Spleen (tissue), 11 donors: Measurements from ENCODE around the gene HFM1. TPM values are rescaled to one million over a fixed set of nuclear protein-coding genes. Genes with fewer than 3 reads are reported as not detected.

Source experiments
- DNase-seq: peaks from one replicate; pipeline ENCODE4 v3.0.0-alpha.2; 2020
- H3K27ac ChIP-seq, 8 donors: fragments of 200-600 bp; sonication (generic) in 7 of 8; 1 replicate in 4 of 8; 2 replicates in 4 of 8; pipeline versions ENCODE4 v1.5.0 to v1.8.0; 2016 to 2021; ENCODE audit warnings: inconsistent platforms in 4 of 8, mild to moderate bottlenecking in 4 of 8, moderate library complexity in 1 of 8
- H3K27me3 ChIP-seq, 7 donors: fragments of 200-600 bp; sonication (generic) in 6 of 7; replicated peaks in 1 of 7; 1 replicate in 4 of 7; 2 replicates in 3 of 7; pipeline versions ENCODE4 v1.5.0 to v1.8.0; 2016 to 2021; ENCODE audit warnings: inconsistent platforms in 3 of 7, mild to moderate bottlenecking in 1 of 7
- H3K36me3 ChIP-seq, 6 donors: fragments of 200-600 bp; sonication (generic) in 5 of 6; 1 replicate in 4 of 6; 2 replicates in 2 of 6; pipeline versions ENCODE4 v1.5.0 to v1.8.0; 2016 to 2021; ENCODE audit warnings: inconsistent platforms in 2 of 6
- H3K4me1 ChIP-seq, 6 donors: fragments of 200-600 bp; sonication (generic) in 5 of 6; 1 replicate in 3 of 6; 2 replicates in 3 of 6; pipeline versions ENCODE4 v1.5.0 to v1.8.0; 2016 to 2021; ENCODE audit warnings: inconsistent platforms in 3 of 6
- H3K4me3 ChIP-seq, 8 donors: fragments of 200-600 bp; sonication (generic) in 7 of 8; 1 replicate in 4 of 8; 2 replicates in 4 of 8; pipeline versions ENCODE4 v1.5.0 to v1.8.0; 2016 to 2021; ENCODE audit warnings: inconsistent platforms in 4 of 8, mild to moderate bottlenecking in 4 of 8, moderate library complexity in 2 of 8
- H3K9me3 ChIP-seq, 8 donors: fragments of 200-600 bp; sonication (generic) in 7 of 8; 1 replicate in 4 of 8; 2 replicates in 4 of 8; pipeline versions ENCODE4 v1.5.0 to v1.8.0; 2016 to 2021; ENCODE audit warnings: inconsistent platforms in 4 of 8
- POLR2A ChIP-seq, 3 donors: fragments of 450-650 bp; IDR thresholded peaks; one replicate each; pipeline ENCODE4 v1.5.1; 2017; ENCODE audit warnings: antibody characterized with exemption in 3 of 3, mild to moderate bottlenecking in 1 of 3
- POLR2AphosphoS5 ChIP-seq, 3 donors: sonication (generic); formaldehyde crosslinking; IDR thresholded peaks; one replicate each; pipeline ENCODE4 v1.5.1; 2017; ENCODE audit warnings: antibody characterized with exemption in 3 of 3
- WGBS, 5 donors: extraction: QIAGEN DNeasy Blood & Tissue Kit in 3 of 5; methylation state at CpG; one replicate each; pipeline versions ENCODE4 v1.1.5 to v1.1.7; 2013 to 2018; 5-methylcytosine and 5-hydroxymethylcytosine counted together
- intact Hi-C: fragments of 100-400 bp; cut with DNase I; formaldehyde crosslinking; loops from one replicate; pipeline ENCODE4 v1.15.0; 2023; ENCODE audit warnings: low total_unique reads
- polyA plus RNA-seq, 3 donors: library from polyadenylated mRNA; stranded (reverse); fragments of 200-250 nt; gene quantifications; one replicate each; pipeline ENCODE4 v1.2.1, GENCODE V29; 2013
- total RNA-seq, 7 donors: library from RNA; depleted of rRNA in 3 of 7; stranded (reverse); fragments of >200 nt in 3 of 7; fragmentation: NEBNext Ultra II Directional in 4 of 7; extraction: Animal tissue kit (Norgen Biotek cat#: 25700) in 4 of 7; gene quantifications; one replicate each; pipeline versions ENCODE4 v1.1.0 to v1.2.1, GENCODE V29; 2016 to 2021
- TF ChIP-seq, protein P1 (sequence below), 11 experiments: fragments of 200-600 bp in 7 of 11; fragments of 450-650 bp in 4 of 11; sonication (generic) in 4 of 11; IDR thresholded peaks in 8 of 11; conservative IDR thresholded peaks in 3 of 11; 1 replicate in 7 of 11; 2 replicates in 4 of 11; pipeline versions ENCODE4 v1.4.0 to v1.8.0; 2016 to 2021; ENCODE audit warnings: antibody characterized with exemption in 11 of 11, inconsistent platforms in 4 of 11, mild to moderate bottlenecking in 1 of 11
- donor health status: healthy with polysubstance abuse.
- donor health status: DM: no; HTN: no; CAD: no; lungs with moderate emphysema.
- donor health status: DM: no; HTN: no; CAD: no.
- donor health status: Bipolar disorder and iron deficiency.
- donor health status: healthy.
- donor health status: DM: no; HTN: no; CAD: no.
- donor health status: DM: yes; HTN: yes; CAD: no.

HFM1 gene
- total and polyA plus RNA-seq, 10 donors = 0.39 to 2.3 (median 0.75) TPM

GRCh38 chr1:91334856-91335255 lies 69.8 kb downstream of the HFM1 start:
- WGBS, 5 donors = 81 to 90% (median 87%) methylated on average over 4 of the region's 4 CpGs
- Histone ChIP-seq H3K27ac (no peak overlapping the region), H3K4me1 (no peaks in the 10 kb centered on the region), H3K36me3 (no peaks in the 10 kb centered on the region), H3K9me3 (peaks cover 0 to 12% (median 7%) of the 10 kb centered on the region in 8 donors), H3K27me3 (no peaks in the 10 kb centered on the region), H3K4me3 (no peak overlapping the region)
- DNase-seq = no peak
- TF ChIP-seq, protein P1, sequence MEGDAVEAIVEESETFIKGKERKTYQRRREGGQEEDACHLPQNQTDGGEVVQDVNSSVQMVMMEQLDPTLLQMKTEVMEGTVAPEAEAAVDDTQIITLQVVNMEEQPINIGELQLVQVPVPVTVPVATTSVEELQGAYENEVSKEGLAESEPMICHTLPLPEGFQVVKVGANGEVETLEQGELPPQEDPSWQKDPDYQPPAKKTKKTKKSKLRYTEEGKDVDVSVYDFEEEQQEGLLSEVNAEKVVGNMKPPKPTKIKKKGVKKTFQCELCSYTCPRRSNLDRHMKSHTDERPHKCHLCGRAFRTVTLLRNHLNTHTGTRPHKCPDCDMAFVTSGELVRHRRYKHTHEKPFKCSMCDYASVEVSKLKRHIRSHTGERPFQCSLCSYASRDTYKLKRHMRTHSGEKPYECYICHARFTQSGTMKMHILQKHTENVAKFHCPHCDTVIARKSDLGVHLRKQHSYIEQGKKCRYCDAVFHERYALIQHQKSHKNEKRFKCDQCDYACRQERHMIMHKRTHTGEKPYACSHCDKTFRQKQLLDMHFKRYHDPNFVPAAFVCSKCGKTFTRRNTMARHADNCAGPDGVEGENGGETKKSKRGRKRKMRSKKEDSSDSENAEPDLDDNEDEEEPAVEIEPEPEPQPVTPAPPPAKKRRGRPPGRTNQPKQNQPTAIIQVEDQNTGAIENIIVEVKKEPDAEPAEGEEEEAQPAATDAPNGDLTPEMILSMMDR (IDR thresholded peaks at IDR 0.05 in 8 of 11, conservative IDR thresholded peaks at IDR 0.05 in 3 of 11) = no peak
- no peak for TF ChIP-seq POLR2A (IDR thresholded peaks at IDR 0.05)
- no peak for TF ChIP-seq POLR2AphosphoS5 (IDR thresholded peaks at IDR 0.05)
- intact Hi-C loops = no loop called here

DNA sequence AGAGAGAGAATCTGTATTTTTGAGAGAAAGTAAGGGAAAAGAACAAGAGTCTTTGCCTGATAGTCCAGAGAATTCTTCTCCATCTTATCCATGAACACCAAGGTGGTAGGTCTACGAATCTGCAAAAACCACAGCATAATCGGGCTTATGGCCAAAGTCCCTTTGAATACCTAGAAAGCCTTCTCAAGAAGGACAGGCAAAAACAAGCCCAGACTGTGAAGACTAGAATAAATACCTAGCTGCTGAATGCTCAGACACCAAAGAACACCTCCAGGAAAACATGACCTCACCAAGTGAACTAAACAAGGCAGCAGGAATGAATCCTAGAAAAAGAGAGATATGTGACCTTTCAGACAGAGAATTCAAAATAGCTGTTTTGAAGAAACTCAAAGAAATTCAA lies 79.2 kb downstream of the HFM1 start:
- no peak for DNase-seq
- intact Hi-C loops = no loop called here
- no peak overlapping the region for H3K27ac ChIP-seq
- H3K4me1 ChIP-seq = no peaks in the 10 kb centered on the region
- TF ChIP-seq POLR2A (IDR thresholded peaks at IDR 0.05) = no peak
- TF ChIP-seq POLR2AphosphoS5 (IDR thresholded peaks at IDR 0.05) = no peak
- WGBS, 5 donors = 91 to 98% (median 95%) methylated on average over 2 of the region's 2 CpGs
- no peak overlapping the region for H3K4me3 ChIP-seq
- no peaks in the 10 kb centered on the region for H3K9me3 ChIP-seq
- no peaks in the 10 kb centered on the region for H3K36me3 ChIP-seq
- no peaks in the 10 kb centered on the region for H3K27me3 ChIP-seq

GRCh38 chr1:91314643-91315042 lies 90.0 kb downstream of the HFM1 start:
- H3K27ac ChIP-seq = no peak overlapping the region
- H3K4me1 ChIP-seq = no peaks in the 10 kb centered on the region
- H3K27me3 ChIP-seq = peaks cover 0 to 3% (median 0%) of the 10 kb centered on the region in 7 donors
- peaks cover 0 to 6% (median 0%) of the 10 kb centered on the region in 8 donors for H3K9me3 ChIP-seq
- no peak for DNase-seq
- H3K36me3 ChIP-seq = no peaks in the 10 kb centered on the region
- no peak overlapping the region for H3K4me3 ChIP-seq
- 70 to 89% (median 79%) methylated on average over 2 of the region's 2 CpGs for WGBS, 5 donors
- intact Hi-C loops = no loop called here
- TF ChIP-seq, protein P1 (IDR thresholded peaks at IDR 0.05 in 8 of 11, conservative IDR thresholded peaks at IDR 0.05 in 3 of 11) = no peak
- TF ChIP-seq POLR2AphosphoS5 (IDR thresholded peaks at IDR 0.05) = no peak
- TF ChIP-seq POLR2A (IDR thresholded peaks at IDR 0.05) = no peak

- peaks cover 0 to 27% (median 19%) of the 10 kb centered on the region in 8 donors for H3K9me3 ChIP-seq
- no peaks in the 10 kb centered on the region for H3K36me3 ChIP-seq
- no peak overlapping the region for H3K27ac ChIP-seq
- peaks cover 0 to 3% (median 0%) of the 10 kb centered on the region in 7 donors for H3K27me3 ChIP-seq
- H3K4me3 ChIP-seq = no peak overlapping the region
- TF ChIP-seq POLR2A (IDR thresholded peaks at IDR 0.05) = no peak
- TF ChIP-seq, protein P1 (IDR thresholded peaks at IDR 0.05 in 8 of 11, conservative IDR thresholded peaks at IDR 0.05 in 3 of 11) = no peak
- intact Hi-C loops = no loop called here
- DNase-seq = no peak
- 67 to 90% (median 82%) methylated on average over 2 of the region's 2 CpGs for WGBS, 5 donors
- H3K4me1 ChIP-seq = no peaks in the 10 kb centered on the region
These were observed 93.0 kb downstream of the HFM1 start for GRCh38 chr1:91311672-91312071.

DNA sequence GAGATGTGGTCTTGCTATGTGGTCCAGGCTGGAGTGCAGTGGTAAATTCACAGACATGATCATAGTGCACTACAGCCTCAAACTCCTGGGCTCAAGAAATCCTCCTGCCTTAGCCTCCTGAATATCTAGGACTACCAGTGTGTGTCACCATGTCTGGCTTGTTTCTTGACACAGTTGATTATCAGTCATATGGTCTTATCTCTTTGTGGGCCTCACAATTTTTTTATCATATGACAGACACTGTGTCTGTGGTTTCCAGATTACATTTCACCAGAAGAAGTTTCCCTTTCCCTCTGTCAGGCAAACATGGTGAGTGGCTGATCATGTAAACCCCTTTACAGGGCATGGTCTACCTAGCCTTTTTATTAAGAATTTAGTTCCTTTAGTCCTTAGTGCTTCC lies 96.1 kb downstream of the HFM1 start:
- no peak for DNase-seq
- intact Hi-C loops = no loop called here
- TF ChIP-seq POLR2A (IDR thresholded peaks at IDR 0.05) (no peak), POLR2AphosphoS5 (IDR thresholded peaks at IDR 0.05) (no peak)
- TF ChIP-seq, protein P1 (IDR thresholded peaks at IDR 0.05 in 8 of 11, conservative IDR thresholded peaks at IDR 0.05 in 3 of 11) = no peak

More for the DNA sequence above, 96.1 kb downstream of the HFM1 start:
- H3K4me1 ChIP-seq = no peaks in the 10 kb centered on the region
- H3K36me3 ChIP-seq = no peaks in the 10 kb centered on the region
- H3K27me3 ChIP-seq = no peaks in the 10 kb centered on the region
- H3K27ac ChIP-seq = no peak overlapping the region
- no peak overlapping the region for H3K4me3 ChIP-seq
- H3K9me3 ChIP-seq = peaks cover 0 to 32% (median 19%) of the 10 kb centered on the region in 8 donors
